K562 (cell line): ENCODE measurements around the gene LRRC8C. TPM values are rescaled to one million over a fixed set of nuclear protein-coding genes. Genes with fewer than 3 reads are reported as not detected.

Source experiments
- ATAC-seq: fragments of 200-7000 bp; cut with Tn5 transposase; 3 replicates; pipeline ENCODE4 v1.9.1; 2020; ENCODE audit warnings: moderate library complexity
- BruUV-seq: library from RNA; stranded (reverse); fragments of 400-500 nt; replicated peaks from 2 replicates; lab custom pipeline; 2021; lab: Mats Ljungman, UMichigan
- CTCF ChIA-PET: fragments of 300-600 bp; formaldehyde crosslinking; extraction: SDS; loops from one replicate; lab custom pipeline; 2021; ENCODE audit warnings: low intra/inter-chr PET ratio; lab: Yijun Ruan, JAX
- POLR2A ChIA-PET: fragments of 300-600, 350-650 bp; sonication (Branson Sonifier 250); formaldehyde crosslinking; extraction: SDS; loops from one replicate; lab custom pipeline; 2021; ENCODE audit warnings: antibody characterized with exemption, inconsistent platforms; lab: Yijun Ruan, JAX
- DNase-seq, 4 experiments: peaks; one replicate each; pipeline versions ENCODE4 v3.0.0 to v3.0.0-alpha.2; 2011 to 2018; ENCODE audit warnings: low spot score in 3 of 4, mixed read lengths in 3 of 4; ENCODE audit errors: extremely low read depth in 1 of 4
- FAIRE-seq: peaks from 2 replicates; lab custom pipeline; 2011; peaks lifted over from hg19 to GRCh38; lab: Jason Lieb, UNC
- H2AFZ ChIP-seq: 2 replicates; pipeline ENCODE4 v1.6.0; 2011; ENCODE audit warnings: low read depth, low read length, control low read depth, inconsistent platforms
- H3K27ac ChIP-seq: fragments of 200-600 bp; 3 replicates; pipeline ENCODE4 v1.8.0; 2011; ENCODE audit warnings: low read depth, mild to moderate bottlenecking, control low read depth, inconsistent platforms, low read length, moderate library complexity, mixed read lengths; ENCODE audit errors: extremely low read depth
- H3K27me3 ChIP-seq, 2 experiments: fragments of 300-600 bp in 1 of 2; 2 replicates in 1 of 2; 3 replicates in 1 of 2; pipeline versions ENCODE4 v1.6.0 to v1.8.0; 2011; ENCODE audit warnings: inconsistent platforms in 2 of 2, low read length in 2 of 2, mild to moderate bottlenecking in 1 of 2, mixed read lengths in 1 of 2, moderate library complexity in 1 of 2; ENCODE audit not compliant: control insufficient read depth in 2 of 2, insufficient read depth in 2 of 2
- H3K36me3 ChIP-seq: fragments of 300-600 bp; 3 replicates; pipeline ENCODE4 v1.8.0; 2011; ENCODE audit warnings: mild to moderate bottlenecking, low read length, inconsistent platforms; ENCODE audit not compliant: control insufficient read depth, insufficient read depth
- H3K4me1 ChIP-seq, 2 experiments: fragments of 200-600 bp in 1 of 2; replicated peaks in 1 of 2; 2 replicates in 1 of 2; 3 replicates in 1 of 2; pipeline versions ENCODE4 v1.5.1 to v1.8.0; 2011; ENCODE audit warnings: inconsistent platforms in 2 of 2, low read length in 2 of 2, mild to moderate bottlenecking in 1 of 2, mixed read lengths in 1 of 2, moderate library complexity in 1 of 2; ENCODE audit not compliant: control insufficient read depth in 2 of 2, insufficient read depth in 2 of 2
- H3K4me2 ChIP-seq: 2 replicates; pipeline ENCODE4 v1.6.1; 2011; ENCODE audit warnings: low read length, control low read depth, inconsistent platforms, mixed read lengths; ENCODE audit not compliant: insufficient read depth
- H3K4me3 ChIP-seq: fragments of 200-600 bp; sonication (generic), shearing (Covaris generic); 2 replicates; pipeline ENCODE4 v1.5.1; 2016; ENCODE audit warnings: control low read depth, inconsistent platforms
- H3K79me2 ChIP-seq: fragments of 200-600 bp; 3 replicates; pipeline ENCODE4 v1.8.0; 2011; ENCODE audit warnings: low read length, inconsistent platforms; ENCODE audit not compliant: control insufficient read depth, insufficient read depth
- H3K9ac ChIP-seq, 2 experiments: 2 replicates each; pipeline versions ENCODE4 v1.6.0 to v1.6.1; 2011; ENCODE audit warnings: low read depth in 2 of 2, low read length in 2 of 2, control low read depth in 1 of 2, inconsistent platforms in 1 of 2, mild to moderate bottlenecking in 1 of 2, mixed read lengths in 1 of 2; ENCODE audit not compliant: insufficient read depth in 1 of 2
- H3K9me1 ChIP-seq: one replicate; pipeline ENCODE4 v1.6.0; 2011; ENCODE audit warnings: inconsistent platforms, mild to moderate bottlenecking, low read length, moderate library complexity; ENCODE audit not compliant: control insufficient read depth, insufficient read depth
- H3K9me3 ChIP-seq: replicated peaks from 2 replicates; pipeline ENCODE4 v1.5.1; 2011; ENCODE audit warnings: low read depth, low read length, inconsistent platforms; ENCODE audit not compliant: control insufficient read depth, insufficient read depth
- H4K20me1 ChIP-seq: replicated peaks from 2 replicates; pipeline ENCODE4 v1.6.1; 2011; ENCODE audit warnings: low read length, inconsistent platforms, mixed read lengths; ENCODE audit not compliant: control insufficient read depth, insufficient read depth
- DPF2 ChIP-seq: fragments of 450-650 bp; IDR thresholded peaks from 2 replicates; pipeline ENCODE4 v1.6.1; 2016
- HMBOX1 ChIP-seq: sonication (generic); IDR thresholded peaks from 2 replicates; pipeline ENCODE4 v1.6.1; 2016
- L3MBTL2 ChIP-seq: fragments of 450-650 bp; IDR thresholded peaks from 2 replicates; pipeline ENCODE4 v1.6.1; 2016; ENCODE audit warnings: mild to moderate bottlenecking, moderate library complexity
- MEF2D ChIP-seq: conservative IDR thresholded peaks from 2 replicates; pipeline ENCODE4 v1.6.1; 2016; ENCODE audit warnings: low read depth, missing genetic modification characterization, missing compliant biosample characterization
- MTF1 ChIP-seq: fragments of 250-450 bp; sonication (Bioruptor Pico); IDR thresholded peaks from 2 replicates; pipeline ENCODE4 v1.9.0; 2021; ENCODE audit warnings: moderate library complexity, mild to moderate bottlenecking, inconsistent platforms, borderline replicate concordance
- TRIM28 ChIP-seq: fragments of 450-650 bp; IDR thresholded peaks from 2 replicates; pipeline ENCODE4 v1.6.1; 2017
- ZNF316 ChIP-seq: fragments of 450-650 bp; IDR thresholded peaks from 2 replicates; pipeline ENCODE4 v1.6.1; 2016
- ZNF318 ChIP-seq, 2 experiments: fragments of 450-650 bp; IDR thresholded peaks; 2 replicates each; pipeline ENCODE4 v1.6.1; 2016; ENCODE audit warnings: mild to moderate bottlenecking in 2 of 2, borderline replicate concordance in 1 of 2, low read depth in 1 of 2, moderate library complexity in 1 of 2
- ZNF512 ChIP-seq: IDR thresholded peaks from 2 replicates; pipeline ENCODE4 v1.6.1; 2016; ENCODE audit warnings: missing genetic modification characterization, missing compliant biosample characterization
- WGBS: fragments of 100-300 bp; shearing (Covaris generic); methylation state at CpG from one replicate; pipeline ENCODE4 v1.1.6; 2016; ENCODE audit warnings: low coverage, mixed read lengths; ENCODE audit not compliant: insufficient coverage; ENCODE audit errors: missing lambda C conversion rate; 5-methylcytosine and 5-hydroxymethylcytosine counted together
- in situ Hi-C: fragments of 300-500 bp; cut with MboI; formaldehyde crosslinking; loops from 4 replicates; pipeline ENCODE4 v1.15.0; 2018; ENCODE audit warnings: inconsistent platforms, mixed read lengths
- intact Hi-C: fragments of 100-400 bp; cut with micrococcal nuclease; formaldehyde crosslinking; loops from 2 replicates; pipeline ENCODE4 v1.14.2; 2022
- polyA plus RNA-seq, 8 experiments: library from polyadenylated mRNA; depleted of rRNA in 4 of 8; stranded (reverse) in 5 of 8; unstranded in 3 of 8; fragments of >200 nt; fragmentation: Nextera tagmentation in 2 of 8; fragmentation: Illumina TruSeq in 1 of 8; extraction: Ambion mirVana in 2 of 8; extraction: Trizol in 1 of 8; gene quantifications; 2 replicates each; pipeline versions ENCODE4 v1.2.1 to v1.2.3, GENCODE V29; 2011 to 2014; ENCODE audit warnings: inconsistent platforms in 1 of 8, missing spikeins in 1 of 8
- total RNA-seq, 7 experiments: library from RNA; depleted of rRNA in 6 of 7; stranded (reverse); fragments of >200 nt in 6 of 7; fragmentation: Illumina TruSeq in 2 of 7; extraction: Trizol in 2 of 7; gene quantifications; 2 replicates each; pipeline versions ENCODE4 v1.2.1 to v1.2.3, GENCODE V29; 2011 to 2021; ENCODE audit warnings: low replicate concordance in 1 of 7

The LRRC8C gene
- total and polyA plus RNA-seq, 9 of the 15 experiments (the other 6 are each of a cell fraction or from before 2014, with no cell fraction given) = 1.00 to 12.5 (median 4.5) TPM

GRCh38 chr1:89631816-89632656, 884 bp upstream of the LRRC8C start:
- ChIA-PET POLR2A (interaction anchor here (0.6 to 1.6 kb wide), 6 partner anchors 12 to 190 kb away, joined by 3 to 6 read pairs (median 4); no protein-coding TSS in a partner anchor), CTCF (interaction anchor here (0.6 to 3.1 kb wide), 4 partner anchors 131 to 287 kb away, joined by 3 to 29 read pairs (median 4); no protein-coding TSS in a partner anchor)
- DNase-seq (no peak), FAIRE-seq (peak; percentile 74), ATAC-seq (no peak)
- H3K4me3 ChIP-seq = peak overlapping the region; percentile 76
- H3K9me3 ChIP-seq = no peaks in the 10 kb centered on the region
- peak overlapping the region; percentile 93 for H3K4me2 ChIP-seq
- no peaks in the 10 kb centered on the region for H3K36me3 ChIP-seq
- WGBS = 34% methylated on average over 19 of the region's 19 CpGs
- no peaks in the 10 kb centered on the region for H3K9me1 ChIP-seq
- in situ Hi-C loops = loop anchor here (5.0 kb wide), 3 partner anchors 70 to 360 kb away; no protein-coding TSS in a partner anchor
- peaks cover 13 to 20% of the 10 kb centered on the region in 2 experiments for H3K4me1 ChIP-seq
- peak overlapping the region; percentile 39; the same call in 1 of the 3 replicates for H3K27ac ChIP-seq
- H2AFZ ChIP-seq = peak overlapping the region; percentile 92
- H3K27me3 ChIP-seq = no peaks in the 10 kb centered on the region
- intact Hi-C loops = loop anchor here (1.0 to 5.0 kb wide), 3 partner anchors 71 to 355 kb away; no protein-coding TSS in a partner anchor
- peaks cover 33% of the 10 kb centered on the region for H3K79me2 ChIP-seq
- no TSS peak for BruUV-seq
- H4K20me1 ChIP-seq = no peaks in the 10 kb centered on the region
- H3K9ac ChIP-seq = peak overlapping the region; percentile 51 to 98; a peak in 3 of 4 replicates
- TF ChIP-seq HMBOX1 (0 out of 2 replicates have a peak, but pooled peaks have one; percentile 1), TRIM28 (no peak), ZNF318 (IDR thresholded peaks at IDR 0.05; ENCODE audit: borderline replicate concordance in 1 of 2, low read depth in 1 of 2) (no peak), MEF2D (tag) (peak; percentile 68), DPF2 (0 out of 2 replicates have a peak, but pooled peaks have one; percentile 28), MTF1 (CRISPR knock-in tag) (no peak), L3MBTL2 (peak; percentile 5; the same call in 1 of the 2 replicates), ZNF512 (tag) (no peak), ZNF316 (0 out of 2 replicates have a peak, but pooled peaks have one; percentile 13)
